ENCODE data around the gene CABP2.

- TF ChIP-seq CTCF (conservative IDR thresholded peaks at IDR 0.05) (no peak), EZH2 (IDR thresholded peaks at IDR 0.05; ENCODE audit: low read depth) (no peak)
Measured at GRCh38 chr11:67542971-67543370, 19.7 kb upstream of the CABP2 start.

All from PC-9 (cell line).